Endothelial cell of umbilical vein (primary cell): ENCODE measurements around the gene CTIF. TPM values are rescaled to one million over a fixed set of nuclear protein-coding genes. Genes with fewer than 3 reads are reported as not detected.

Source experiments
- BruUV-seq: library from RNA; stranded (reverse); fragments of 400-500 nt; replicated peaks from 2 replicates; lab custom pipeline; 2021; lab: Mats Ljungman, UMichigan
- CTCF ChIA-PET: fragments of 300-600, 350-600 bp; sonication (Branson Sonifier 250); formaldehyde crosslinking; loops from one replicate; lab custom pipeline; 2021; ENCODE audit warnings: antibody characterized with exemption, inconsistent platforms; lab: Charles Lee
- POLR2A ChIA-PET: fragments of 300-600, 350-600 bp; sonication (Branson Sonifier 250); formaldehyde crosslinking; loops from one replicate; lab custom pipeline; 2021; ENCODE audit warnings: antibody characterized with exemption, inconsistent platforms; lab: Charles Lee
- DNase-seq: peaks from one replicate; pipeline ENCODE4 v3.0.0-alpha.2; 2011; ENCODE audit warnings: low read depth, low spot score
- FAIRE-seq: peaks from 2 replicates; lab custom pipeline; 2011; peaks lifted over from hg19 to GRCh38; lab: Jason Lieb, UNC
- H2AFZ ChIP-seq: 2 replicates; pipeline ENCODE4 v1.6.0; 2012; ENCODE audit warnings: low read depth, low read length, control low read depth, inconsistent platforms
- H3K27ac ChIP-seq: 2 replicates; pipeline ENCODE4 v1.5.1; 2011; ENCODE audit warnings: low read depth, mild to moderate bottlenecking, control low read depth, low read length, moderate library complexity; ENCODE audit not compliant: insufficient read depth
- H3K27me3 ChIP-seq, 2 experiments: 2 replicates each; pipeline versions ENCODE4 v1.6.0 to v1.6.1; 2011; ENCODE audit warnings: low read length in 2 of 2, mixed read lengths in 1 of 2; ENCODE audit not compliant: control insufficient read depth in 2 of 2, insufficient read depth in 2 of 2
- H3K36me3 ChIP-seq, 2 experiments: 2 replicates in 1 of 2; 3 replicates in 1 of 2; pipeline ENCODE4 v1.5.1; 2011; ENCODE audit warnings: low read length in 2 of 2, mild to moderate bottlenecking in 1 of 2, moderate library complexity in 1 of 2; ENCODE audit not compliant: control insufficient read depth in 2 of 2, insufficient read depth in 2 of 2; ENCODE audit errors: extremely low read depth in 1 of 2
- H3K4me1 ChIP-seq: 3 replicates; pipeline ENCODE4 v1.5.1; 2011; ENCODE audit warnings: mild to moderate bottlenecking, low read length; ENCODE audit not compliant: control insufficient read depth, insufficient read depth; ENCODE audit errors: extremely low read depth
- H3K4me2 ChIP-seq: 2 replicates; pipeline ENCODE4 v1.6.1; 2011; ENCODE audit warnings: low read length, control low read depth, mixed read lengths; ENCODE audit not compliant: insufficient read depth
- H3K4me3 ChIP-seq, 3 experiments: fragments of 200-600 bp in 1 of 3; sonication (generic), shearing (Covaris generic) in 1 of 3; replicated peaks in 1 of 3; 2 replicates each; pipeline ENCODE4 v1.5.1; 2011 to 2016; ENCODE audit warnings: control low read depth in 3 of 3, low read length in 3 of 3, mild to moderate bottlenecking in 2 of 3, inconsistent platforms in 1 of 3, low read depth in 1 of 3, moderate library complexity in 1 of 3; ENCODE audit not compliant: insufficient read depth in 1 of 3
- H3K79me2 ChIP-seq: 2 replicates; pipeline ENCODE4 v1.6.0; 2012; ENCODE audit warnings: low read length, inconsistent platforms; ENCODE audit not compliant: control insufficient read depth, insufficient read depth
- H3K9ac ChIP-seq: replicated peaks from 2 replicates; pipeline ENCODE3; 2011; ENCODE audit warnings: low read length, control low read depth; ENCODE audit not compliant: insufficient read depth; ENCODE audit errors: extremely low read depth
- H3K9me1 ChIP-seq: replicated peaks from 3 replicates; pipeline ENCODE4 v1.6.0; 2011; ENCODE audit warnings: mild to moderate bottlenecking, low read length; ENCODE audit not compliant: control insufficient read depth, insufficient read depth; ENCODE audit errors: extremely low read depth
- H3K9me3 ChIP-seq: replicated peaks from 2 replicates; pipeline ENCODE4 v1.5.1; 2012; ENCODE audit warnings: low read length, inconsistent platforms; ENCODE audit not compliant: control insufficient read depth, insufficient read depth
- H4K20me1 ChIP-seq: replicated peaks from 2 replicates; pipeline ENCODE3; 2011; ENCODE audit warnings: mild to moderate bottlenecking, low read length; ENCODE audit not compliant: control insufficient read depth, insufficient read depth; ENCODE audit errors: extremely low read depth
- CTCF ChIP-seq, 2 donors: IDR thresholded peaks; 1 replicate in 1 of 2; 2 replicates in 1 of 2; pipeline ENCODE4 v1.5.1; 2011; ENCODE audit warnings: low read length in 2 of 2, mild to moderate bottlenecking in 2 of 2, moderate library complexity in 2 of 2, control low read depth in 1 of 2, inconsistent platforms in 1 of 2, low read depth in 1 of 2; ENCODE audit not compliant: insufficient read depth in 1 of 2; ENCODE audit errors: extremely low read depth in 1 of 2
- EZH2 ChIP-seq: IDR thresholded peaks from 2 replicates; pipeline ENCODE4 v1.6.1; 2012; ENCODE audit warnings: borderline replicate concordance, low read depth, mild to moderate bottlenecking, moderate library complexity, low read length, inconsistent platforms; ENCODE audit not compliant: severe bottlenecking
- FOS ChIP-seq: IDR thresholded peaks from 2 replicates; pipeline ENCODE4 v1.6.1; 2011; ENCODE audit warnings: mild to moderate bottlenecking, low read length, moderate library complexity, borderline replicate concordance; ENCODE audit not compliant: insufficient read depth
- GATA2 ChIP-seq: IDR thresholded peaks from 2 replicates; pipeline ENCODE4 v1.7.0; 2011; ENCODE audit warnings: low read depth, mild to moderate bottlenecking, moderate library complexity, mixed read lengths, low read length; ENCODE audit not compliant: insufficient read length, insufficient read depth
- JUN ChIP-seq: IDR thresholded peaks from 2 replicates; pipeline ENCODE4 v1.6.1; 2011; ENCODE audit warnings: borderline replicate concordance, low read depth; ENCODE audit not compliant: insufficient read length, insufficient read depth
- MAX ChIP-seq: IDR thresholded peaks from 2 replicates; pipeline ENCODE4 v1.6.1; 2011; ENCODE audit not compliant: insufficient read depth, insufficient read length
- MYC ChIP-seq: IDR thresholded peaks from one replicate; pipeline ENCODE4 v1.6.1; 2011; ENCODE audit warnings: mild to moderate bottlenecking, low read depth, low read length
- POLR2A ChIP-seq: IDR thresholded peaks from 2 replicates; pipeline ENCODE4 v1.6.1; 2012; ENCODE audit warnings: low read depth, mild to moderate bottlenecking, control low read depth, low read length
- POLR2AphosphoS5 ChIP-seq: IDR thresholded peaks from 2 replicates; pipeline ENCODE4 v1.6.1; 2012; ENCODE audit warnings: low read depth, mild to moderate bottlenecking, control low read depth, low read length, moderate library complexity; ENCODE audit not compliant: insufficient read depth
- dilution Hi-C: fragments of 300-500 bp; cut with MboI; formaldehyde crosslinking; loops from one replicate; pipeline ENCODE4 v1.15.0; 2019; ENCODE audit warnings: low sequenced_read_pairs; ENCODE audit not compliant: extremely low pct_ligation_motif_present
- intact Hi-C: fragments of 100-400 bp; cut with micrococcal nuclease; formaldehyde crosslinking; loops from one replicate; pipeline ENCODE4 v1.10.0; 2022
- polyA plus RNA-seq, 4 experiments: library from polyadenylated mRNA; depleted of rRNA in 3 of 4; stranded (reverse) in 3 of 4; unstranded in 1 of 4; fragments of >200 nt; gene quantifications; 2 replicates each; pipeline versions ENCODE4 v1.2.1 to v1.2.3, GENCODE V29; 2011 to 2012; ENCODE audit warnings: missing spikeins in 1 of 4
- total RNA-seq: library from RNA; stranded (reverse); gene quantifications from 2 replicates; pipeline ENCODE4 v1.2.3, GENCODE V29; 2021

Gene CTIF
- total and polyA plus RNA-seq, 2 donors (not counting 3 experiments of a cell fraction or from before 2014, with no cell fraction given), result 20.9 to 57.7 TPM

DNA sequence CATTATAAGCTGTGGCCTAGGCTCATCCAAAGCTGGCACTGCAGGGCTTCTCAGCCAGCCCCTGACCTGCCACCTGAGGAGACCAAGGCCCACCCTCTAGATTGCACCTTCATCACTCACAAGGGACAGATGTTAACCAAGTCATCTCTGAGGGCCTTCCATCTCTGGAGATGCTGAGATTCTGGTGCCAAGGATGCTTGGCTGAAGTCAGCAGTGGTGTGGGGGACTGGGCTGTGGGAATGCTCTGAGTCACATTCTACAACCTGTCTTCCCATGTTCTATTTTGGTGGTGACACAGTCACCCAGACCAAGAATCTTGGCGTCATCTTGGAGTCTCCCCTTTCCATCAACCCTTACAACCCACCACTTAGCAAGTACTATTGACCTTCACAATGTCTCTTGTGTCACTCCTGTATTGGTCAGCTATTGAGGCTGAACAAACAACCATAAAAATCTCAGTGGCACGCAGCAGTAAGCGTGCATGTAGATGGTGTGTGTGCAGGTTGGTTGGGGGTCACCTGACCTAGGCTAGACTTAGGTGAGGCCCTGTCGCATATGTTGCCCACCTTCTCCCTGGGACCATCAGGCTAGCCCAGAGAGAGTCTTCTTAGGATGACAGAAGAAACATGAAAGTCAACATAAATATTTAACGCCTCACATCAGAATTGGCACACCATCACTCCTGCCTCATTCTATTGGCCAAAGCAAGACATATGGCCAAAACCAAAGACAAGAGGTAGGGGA is 276.9 kb downstream of the CTIF start:
- intact Hi-C loops (no loop called here), dilution Hi-C loops (no loop called here)
- Histone ChIP-seq H3K27ac (no peak overlapping the region), H3K4me1 (no peaks in the 10 kb centered on the region), H3K9me3 (no peaks in the 10 kb centered on the region), H3K9me1 (no peaks in the 10 kb centered on the region), H3K9ac (no peak overlapping the region), H3K4me2 (no peak overlapping the region), H4K20me1 (no peaks in the 10 kb centered on the region), H3K27me3 (no peaks in the 10 kb centered on the region), H3K79me2 (no peaks in the 10 kb centered on the region), H3K4me3 (no peak overlapping the region), H3K36me3 (peaks cover 0 to 3% of the 10 kb centered on the region in 2 experiments), H2AFZ (no peak overlapping the region)
- no peak for FAIRE-seq
- TF ChIP-seq MAX (no peak), POLR2A (no peak), MYC (no peak), POLR2AphosphoS5 (no peak), FOS (no peak), CTCF (IDR thresholded peaks at IDR 0.05; ENCODE audit: extremely low read depth in 1 of 2, insufficient read depth in 1 of 2, low read depth in 1 of 2, low read length in 2 of 2) (no peak), GATA2 (no peak), EZH2 (no peak), JUN (no peak)
- no TSS peak for BruUV-seq
- ChIA-PET CTCF (no interaction called here), POLR2A (no interaction called here)
- no peak for DNase-seq
